CD8-positive, alpha-beta memory T cell (primary cell): ENCODE measurements around the gene MAP4K3. TPM values are rescaled to one million over a fixed set of nuclear protein-coding genes. Genes with fewer than 3 reads are reported as not detected.

Experiments used
- CTCF ChIA-PET: fragments of 350-600 bp; sonication (Branson Sonifier 250); formaldehyde crosslinking; loops from one replicate; lab custom pipeline; 2021; ENCODE audit warnings: antibody characterized with exemption; lab: Charles Lee
- POLR2A ChIA-PET: fragments of 350-600 bp; sonication (Branson Sonifier 250); formaldehyde crosslinking; loops from one replicate; lab custom pipeline; 2021; ENCODE audit warnings: antibody characterized with exemption; lab: Charles Lee
- DNase-seq, 5 donors: peaks; one replicate each; pipeline versions ENCODE4 v3.0.0 to v3.0.0-alpha.2; 2020 to 2022; ENCODE audit warnings: mixed read lengths in 1 of 5
- H3K27ac ChIP-seq: one replicate; pipeline ENCODE4 v1.7.0; 2013; ENCODE audit warnings: low read depth, mild to moderate bottlenecking, low read length, moderate library complexity
- H3K27me3 ChIP-seq: 2 replicates; pipeline ENCODE4 v1.7.0; 2013; ENCODE audit warnings: low read length, mild to moderate bottlenecking; ENCODE audit not compliant: insufficient read depth, poor library complexity, severe bottlenecking
- H3K36me3 ChIP-seq: 2 replicates; pipeline ENCODE4 v1.7.0; 2013; ENCODE audit warnings: mild to moderate bottlenecking, low read length, moderate library complexity; ENCODE audit not compliant: insufficient read depth
- H3K4me1 ChIP-seq: 2 replicates; pipeline ENCODE4 v1.7.0; 2013; ENCODE audit warnings: mild to moderate bottlenecking, low read length, moderate library complexity; ENCODE audit not compliant: insufficient read depth
- H3K4me3 ChIP-seq: 2 replicates; pipeline ENCODE4 v1.7.0; 2013; ENCODE audit warnings: mild to moderate bottlenecking, low read length
- H3K9me3 ChIP-seq: 2 replicates; pipeline ENCODE4 v1.7.0; 2013; ENCODE audit warnings: mild to moderate bottlenecking, low read length
- H3K27ac Mint-ChIP-seq, 8 donors: one replicate each; pipeline ENCODE4 v1.8.0; 2020 to 2021; ENCODE audit warnings: mixed read lengths in 8 of 8, mild to moderate bottlenecking in 6 of 8, inconsistent platforms in 3 of 8, moderate library complexity in 3 of 8
- H3K27me3 Mint-ChIP-seq, 2 donors: one replicate each; pipeline ENCODE4 v1.8.0; 2020 to 2021; ENCODE audit warnings: mixed read lengths in 2 of 2, mild to moderate bottlenecking in 1 of 2, moderate library complexity in 1 of 2
- H3K36me3 Mint-ChIP-seq, 3 donors: one replicate each; pipeline ENCODE4 v1.8.0; 2020 to 2021; ENCODE audit warnings: mixed read lengths in 3 of 3, inconsistent platforms in 1 of 3, mild to moderate bottlenecking in 1 of 3
- H3K4me1 Mint-ChIP-seq, 3 donors: one replicate each; pipeline ENCODE4 v1.8.0; 2020 to 2021; ENCODE audit warnings: mixed read lengths in 3 of 3, inconsistent platforms in 1 of 3, mild to moderate bottlenecking in 1 of 3
- H3K4me3 Mint-ChIP-seq, 7 donors: one replicate each; pipeline ENCODE4 v1.8.0; 2020 to 2021; ENCODE audit warnings: mixed read lengths in 7 of 7, mild to moderate bottlenecking in 6 of 7, moderate library complexity in 4 of 7, inconsistent platforms in 2 of 7
- H3K9me3 Mint-ChIP-seq, 5 donors: one replicate each; pipeline ENCODE4 v1.8.0; 2020 to 2022; ENCODE audit warnings: mixed read lengths in 5 of 5, mild to moderate bottlenecking in 3 of 5, moderate library complexity in 2 of 5, inconsistent platforms in 1 of 5
- polyA plus RNA-seq: library from polyadenylated mRNA; unstranded; fragments of 300-500 nt; fragmentation: Illumina TruSeq; gene quantifications from one replicate; pipeline ENCODE4 v1.2.3, GENCODE V29; 2021
- total RNA-seq, 2 experiments: library from RNA; stranded (reverse); gene quantifications; one replicate each; pipeline ENCODE4 v1.2.3, GENCODE V29; 2021

Gene MAP4K3
- total and polyA plus RNA-seq, 3 experiments from 2014 or later: 2.7 to 8.2 (median 7.0) TPM

- Mint-ChIP-seq H3K4me1 (peaks cover 39 to 52% (median 43%) of the 10 kb centered on the region in 3 donors), H3K27ac (peak overlapping the region; percentile 29 to 81 (median 78)), H3K27me3 (no peaks in the 10 kb centered on the region), H3K4me3 (peak overlapping the region; percentile 85 to 95 (median 89)), H3K36me3 (peaks cover 4 to 11% (median 6%) of the 10 kb centered on the region in 3 donors), H3K9me3 (peaks cover 0 to 4% (median 4%) of the 10 kb centered on the region in 5 donors)
- peak in 4 of 5 donors; percentile 16 to 64 (median 46) for DNase-seq
- Histone ChIP-seq H3K27ac (peak overlapping the region; percentile 68), H3K4me1 (peaks cover 36% of the 10 kb centered on the region), H3K9me3 (no peaks in the 10 kb centered on the region), H3K27me3 (no peaks in the 10 kb centered on the region), H3K36me3 (no peaks in the 10 kb centered on the region), H3K4me3 (peak overlapping the region; percentile 85)
- ChIA-PET POLR2A (no interaction called here), CTCF (interaction anchor here (0.7 to 1.5 kb wide), 5 partner anchors 9 to 58 kb away, joined by 3 to 4 read pairs (median 3); no protein-coding TSS in a partner anchor)
Measured at GRCh38 chr2:39437522-39438296, 624 bp upstream of the MAP4K3 start.

- ChIA-PET POLR2A (no interaction called here), CTCF (interaction anchor here (1.5 kb wide), 1 partner anchor 8 kb away, joined by 4 read pairs; no protein-coding TSS in a partner anchor)
- Histone ChIP-seq H3K27me3 (no peaks in the 10 kb centered on the region), H3K9me3 (no peaks in the 10 kb centered on the region), H3K36me3 (no peaks in the 10 kb centered on the region), H3K4me1 (peaks cover 42% of the 10 kb centered on the region), H3K4me3 (peak overlapping the region; percentile 85), H3K27ac (peak overlapping the region; percentile 68)
- Mint-ChIP-seq H3K27me3 (no peaks in the 10 kb centered on the region), H3K4me3 (peak overlapping the region; percentile 87 to 95 (median 93)), H3K27ac (peak overlapping the region; percentile 60 to 95 (median 84)), H3K36me3 (peaks cover 0 to 8% (median 0%) of the 10 kb centered on the region in 3 donors), H3K4me1 (peaks cover 46 to 69% (median 61%) of the 10 kb centered on the region in 3 donors), H3K9me3 (no peaks in the 10 kb centered on the region)
- DNase-seq: no peak
Measured at GRCh38 chr2:39435741-39436591, 1.1 kb downstream of the MAP4K3 start.

DNA sequence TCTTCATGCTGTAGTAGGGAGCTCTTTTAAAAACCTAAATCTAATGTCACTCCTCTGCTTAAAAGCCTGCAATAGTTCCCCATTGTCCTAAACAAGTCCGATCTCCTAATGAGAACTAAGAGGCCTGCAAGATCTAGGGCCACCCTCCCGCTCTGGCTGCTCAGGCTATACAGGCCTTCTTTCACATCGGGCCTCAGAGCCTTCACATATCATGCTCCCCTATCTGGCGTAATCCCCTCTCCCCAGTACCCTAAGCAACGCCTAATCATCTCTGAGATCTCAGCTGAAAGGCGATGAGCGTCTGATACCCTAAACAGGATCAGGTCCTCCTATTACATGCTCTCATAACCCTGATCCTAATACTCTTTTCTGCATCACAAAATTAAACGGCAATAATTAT, 1.9 kb downstream of the MAP4K3 start:
- Histone ChIP-seq H3K27ac (peak overlapping the region; percentile 68), H3K9me3 (no peaks in the 10 kb centered on the region), H3K4me1 (peaks cover 42% of the 10 kb centered on the region), H3K27me3 (no peaks in the 10 kb centered on the region), H3K36me3 (no peaks in the 10 kb centered on the region), H3K4me3 (peak overlapping the region; percentile 30)
- Mint-ChIP-seq H3K4me1 (peaks cover 46 to 75% (median 66%) of the 10 kb centered on the region in 3 donors), H3K4me3 (peak overlapping the region; percentile 87 to 95 (median 93)), H3K36me3 (peaks cover 0 to 8% (median 0%) of the 10 kb centered on the region in 3 donors), H3K9me3 (no peaks in the 10 kb centered on the region), H3K27ac (peak overlapping the region in 6 of 8 donors; percentile 0 to 85 (median 24)), H3K27me3 (no peaks in the 10 kb centered on the region)
- ChIA-PET CTCF (no interaction called here), POLR2A (no interaction called here)
- no peak for DNase-seq

GRCh38 chr2:39434233-39434897, 2.7 kb downstream of the MAP4K3 start:
- Histone ChIP-seq H3K36me3 (no peaks in the 10 kb centered on the region), H3K27me3 (no peaks in the 10 kb centered on the region), H3K27ac (no peak overlapping the region), H3K9me3 (no peaks in the 10 kb centered on the region), H3K4me1 (peaks cover 42% of the 10 kb centered on the region), H3K4me3 (no peak overlapping the region)
- Mint-ChIP-seq H3K36me3 (peaks cover 0 to 8% (median 0%) of the 10 kb centered on the region in 3 donors), H3K4me1 (peaks cover 46 to 79% (median 71%) of the 10 kb centered on the region in 3 donors), H3K9me3 (no peaks in the 10 kb centered on the region), H3K27me3 (no peaks in the 10 kb centered on the region), H3K27ac (no peak overlapping the region), H3K4me3 (peak overlapping the region in 3 of 7 donors; percentile 1 to 95 (median 93))
- ChIA-PET POLR2A (no interaction called here), CTCF (no interaction called here)
- DNase-seq: no peak

DNA sequence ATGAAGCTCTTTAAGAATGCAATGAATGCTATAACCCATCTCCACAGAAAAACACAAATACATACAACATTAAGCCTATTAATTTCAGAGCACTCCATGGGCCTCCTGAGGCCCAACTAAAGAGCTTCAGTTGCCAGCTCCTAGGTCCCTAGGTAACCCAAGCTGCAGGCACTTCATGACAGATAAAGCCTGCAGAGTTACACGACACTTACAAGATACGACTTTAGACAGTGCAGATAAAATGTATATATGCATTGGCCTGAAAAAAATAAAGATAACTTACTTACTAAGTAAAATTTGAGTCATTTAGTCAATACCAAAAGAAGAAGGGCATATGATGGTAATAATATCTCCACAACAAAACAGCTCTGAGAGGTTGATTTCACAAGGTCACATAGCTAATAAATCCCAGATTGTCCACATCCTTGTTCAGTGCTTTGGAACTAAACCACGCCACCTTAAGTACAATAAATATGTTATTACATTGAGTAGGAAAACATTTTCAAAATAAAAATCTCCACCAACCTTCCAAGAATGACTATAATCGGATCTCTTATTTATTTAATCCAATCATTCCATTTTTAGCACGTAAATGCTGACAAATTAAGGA, 3.4 kb downstream of the MAP4K3 start:
- Histone ChIP-seq H3K4me3 (no peak overlapping the region), H3K27me3 (no peaks in the 10 kb centered on the region), H3K9me3 (no peaks in the 10 kb centered on the region), H3K4me1 (peaks cover 41% of the 10 kb centered on the region), H3K27ac (no peak overlapping the region), H3K36me3 (no peaks in the 10 kb centered on the region)
- peaks cover 0 to 8% (median 0%) of the 10 kb centered on the region in 3 donors for H3K36me3 Mint-ChIP-seq
- no peaks in the 10 kb centered on the region for H3K27me3 Mint-ChIP-seq
- peak overlapping the region in 1 of 8 donors; percentile 44 for H3K27ac Mint-ChIP-seq
- no peak for DNase-seq
- POLR2A ChIA-PET: no interaction called here
- H3K4me1 Mint-ChIP-seq: peaks cover 45 to 77% (median 71%) of the 10 kb centered on the region in 3 donors
- H3K9me3 Mint-ChIP-seq: no peaks in the 10 kb centered on the region
- H3K4me3 Mint-ChIP-seq: peak overlapping the region in 2 of 7 donors; percentile 0 to 6
- CTCF ChIA-PET: no interaction called here

DNA sequence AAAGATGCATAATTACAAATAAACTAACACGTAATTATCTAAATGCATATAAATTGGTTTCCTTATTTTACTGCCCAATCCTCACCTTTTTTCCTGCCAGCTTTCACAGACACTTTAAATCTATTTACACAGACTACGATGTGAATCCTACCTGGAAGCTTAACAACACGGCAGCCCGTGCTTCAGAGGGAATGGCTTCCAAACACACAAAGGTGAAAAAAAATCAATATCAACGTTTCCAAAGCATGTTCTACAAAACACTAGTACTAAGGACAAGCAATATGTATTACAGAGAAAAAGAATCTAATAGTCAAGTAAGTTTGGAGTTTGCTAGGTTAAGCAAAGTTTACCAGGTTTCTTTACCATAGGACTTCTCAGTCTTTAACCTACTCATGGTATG, 4.4 kb downstream of the MAP4K3 start:
- Histone ChIP-seq H3K4me3 (no peak overlapping the region), H3K36me3 (no peaks in the 10 kb centered on the region), H3K9me3 (no peaks in the 10 kb centered on the region), H3K27me3 (no peaks in the 10 kb centered on the region), H3K4me1 (peaks cover 34% of the 10 kb centered on the region), H3K27ac (no peak overlapping the region)
- Mint-ChIP-seq H3K27me3 (no peaks in the 10 kb centered on the region), H3K36me3 (peaks cover 0 to 4% (median 0%) of the 10 kb centered on the region in 3 donors), H3K4me3 (peak overlapping the region in 1 of 7 donors; percentile 0), H3K27ac (peak overlapping the region in 1 of 8 donors; percentile 57), H3K4me1 (peaks cover 41 to 72% (median 71%) of the 10 kb centered on the region in 3 donors), H3K9me3 (no peaks in the 10 kb centered on the region)
- DNase-seq: no peak
- ChIA-PET CTCF (no interaction called here), POLR2A (no interaction called here)

GRCh38 chr2:39431592-39432316, 5.3 kb downstream of the MAP4K3 start:
- Mint-ChIP-seq H3K4me3 (no peak overlapping the region), H3K36me3 (peaks cover 0 to 3% (median 0%) of the 10 kb centered on the region in 3 donors), H3K4me1 (peaks cover 47 to 81% (median 80%) of the 10 kb centered on the region in 3 donors), H3K27me3 (no peaks in the 10 kb centered on the region), H3K9me3 (no peaks in the 10 kb centered on the region), H3K27ac (peak overlapping the region in 2 of 8 donors; percentile 10 to 23)
- H3K9me3 ChIP-seq: no peaks in the 10 kb centered on the region
- H3K27ac ChIP-seq: no peak overlapping the region
- ChIA-PET POLR2A (no interaction called here), CTCF (no interaction called here)
- no peak for DNase-seq
- no peaks in the 10 kb centered on the region for H3K36me3 ChIP-seq
- no peak overlapping the region for H3K4me3 ChIP-seq
- peaks cover 34% of the 10 kb centered on the region for H3K4me1 ChIP-seq
- no peaks in the 10 kb centered on the region for H3K27me3 ChIP-seq
